HTR-8/SVneo (cell line): Measurements from ENCODE around the gene ARHGDIG.

Experiments
- DNase-seq: peaks from one replicate; pipeline ENCODE4 v3.0.0; 2011; ENCODE audit warnings: low spot score, mixed read lengths; ENCODE audit not compliant: insufficient read length
- FAIRE-seq: peaks from 2 replicates; lab custom pipeline; 2011; peaks lifted over from hg19 to GRCh38; lab: Jason Lieb, UNC

ARHGDIG gene

GRCh38 chr16:291539-291938 is 11.1 kb downstream of the ARHGDIG start:
- no peak for DNase-seq
- FAIRE-seq, result no peak

- FAIRE-seq (no peak), DNase-seq (no peak)
Measured at GRCh38 chr16:293043-293775, 12.8 kb downstream of the ARHGDIG start.

- FAIRE-seq (no peak), DNase-seq (no peak)
Measured at GRCh38 chr16:296276-296675, 15.9 kb downstream of the ARHGDIG start.

- DNase-seq (no peak), FAIRE-seq (no peak)
Measured at GRCh38 chr16:296806-297510, 16.6 kb downstream of the ARHGDIG start.

- FAIRE-seq, result no peak
- DNase-seq, result no peak
Measured at GRCh38 chr16:297832-298231, 17.4 kb downstream of the ARHGDIG start.

- no peak for DNase-seq
- FAIRE-seq, result no peak
Measured at GRCh38 chr16:301235-301634, 20.8 kb downstream of the ARHGDIG start.

GRCh38 chr16:301950-302349 is 21.6 kb downstream of the ARHGDIG start:
- FAIRE-seq (no peak), DNase-seq (no peak)

- no peak for FAIRE-seq
- no peak for DNase-seq
Measured at GRCh38 chr16:303760-304505, 23.5 kb downstream of the ARHGDIG start.

- DNase-seq, result no peak
- FAIRE-seq, result no peak
Measured at GRCh38 chr16:305916-306626, 25.7 kb downstream of the ARHGDIG start.

- FAIRE-seq (no peak), DNase-seq (no peak)
Measured at GRCh38 chr16:306911-307370, 26.6 kb downstream of the ARHGDIG start.

GRCh38 chr16:307691-308312 is 27.4 kb downstream of the ARHGDIG start:
- DNase-seq (no peak), FAIRE-seq (no peak)

- FAIRE-seq (no peak), DNase-seq (no peak)
Measured at GRCh38 chr16:309476-309875, 29.1 kb downstream of the ARHGDIG start.

GRCh38 chr16:311725-312124 is 31.3 kb downstream of the ARHGDIG start:
- DNase-seq (no peak), FAIRE-seq (no peak)

- FAIRE-seq (peak; percentile 36), DNase-seq (no peak)
Measured at GRCh38 chr16:314351-314750, 34.0 kb downstream of the ARHGDIG start.

- DNase-seq (no peak), FAIRE-seq (no peak)
Measured at GRCh38 chr16:314795-315299, 34.5 kb downstream of the ARHGDIG start.

GRCh38 chr16:316741-317464 is 36.5 kb downstream of the ARHGDIG start:
- no peak for DNase-seq
- peak; percentile 44 for FAIRE-seq

GRCh38 chr16:317583-317982 is 37.2 kb downstream of the ARHGDIG start:
- no peak for FAIRE-seq

GRCh38 chr16:318628-319027 is 38.2 kb downstream of the ARHGDIG start:
- FAIRE-seq, result no peak
- DNase-seq, result no peak

More at GRCh38 chr16:317583-317982, 37.2 kb downstream of the ARHGDIG start:
- DNase-seq, result no peak

GRCh38 chr16:320206-320605 is 39.8 kb downstream of the ARHGDIG start:
- FAIRE-seq (no peak), DNase-seq (no peak)
